22Rv1 (cell line): ENCODE measurements around the gene GSTP1.
A peak's percentile ranks its signal among the peaks of the same experiment; 100 is the strongest.

ENCODE experiments used
- CTCF ChIP-seq: fragments of 450-650 bp; IDR thresholded peaks from 2 replicates; pipeline ENCODE4 v1.5.1; 2017; ENCODE audit warnings: mild to moderate bottlenecking
- ZFX ChIP-seq: fragments of 450-650 bp; IDR thresholded peaks from 2 replicates; pipeline ENCODE4 v1.6.1; 2017; ENCODE audit warnings: antibody characterized with exemption, borderline replicate concordance

GRCh38 chr11:67630943-67631331 lies 47.3 kb downstream of the GSTP1 start:
- peak; percentile 46 for TF ChIP-seq CTCF
- TF ChIP-seq ZFX: no peak
